ENCODE results near the gene PTDSS2. TPM values are rescaled to one million over a fixed set of nuclear protein-coding genes. Genes with fewer than 3 reads are reported as not detected.

Gene PTDSS2
- total RNA-seq, 1 donor, result 42.3 TPM

GRCh38 chr11:538431-539051 is 88.5 kb downstream of the PTDSS2 start:
- DNase-seq (ENCODE audit: low read depth in 2 of 3, low spot score in 2 of 3), result no peak

GRCh38 chr11:539971-540481 is 89.9 kb downstream of the PTDSS2 start:
- DNase-seq (ENCODE audit: low read depth in 2 of 3, low spot score in 2 of 3), result no peak

Small RNA genes lying within 50 kb of the gene (small RNA-seq; reads per million reads assigned to genes)
- not detected for gene RN7SL838P

Other genes starting within 250 kb of the PTDSS2 start
- 27.2 TPM for gene BET1L, start 242.9 kb upstream of the PTDSS2 start, total RNA-seq
- gene RIC8A, start 242.6 kb upstream of the PTDSS2 start, total RNA-seq, result 97.5 TPM
- 17.8 TPM for gene SIRT3, start 213.9 kb upstream of the PTDSS2 start, total RNA-seq
- gene PSMD13, start 213.3 kb upstream of the PTDSS2 start, total RNA-seq, result 73.2 TPM
- 0.54 TPM for gene NLRP6, start 171.9 kb upstream of the PTDSS2 start, total RNA-seq
- 35.3 TPM for gene PGGHG, start 161.2 kb upstream of the PTDSS2 start, total RNA-seq
- gene IFITM5, start 150.8 kb upstream of the PTDSS2 start, total RNA-seq, result not detected
- gene IFITM2, start 142.5 kb upstream of the PTDSS2 start, total RNA-seq, result 200 TPM
- gene IFITM1, start 136.2 kb upstream of the PTDSS2 start, total RNA-seq, result 78.1 TPM
- 50.6 TPM for gene IFITM3, start 129.4 kb upstream of the PTDSS2 start, total RNA-seq
- gene B4GALNT4, start 80.8 kb upstream of the PTDSS2 start, total RNA-seq, result 3.5 TPM
- gene PKP3, start 56.1 kb upstream of the PTDSS2 start, total RNA-seq, result 0.27 TPM
- 75.7 TPM for gene SIGIRR, start 35.3 kb upstream of the PTDSS2 start, total RNA-seq
- gene ANO9, start 8.3 kb upstream of the PTDSS2 start, total RNA-seq, result 7.0 TPM
- gene RNH1, start 57.0 kb downstream of the PTDSS2 start, total RNA-seq, result 165 TPM
- gene HRAS, start 85.3 kb downstream of the PTDSS2 start, total RNA-seq, result 22.1 TPM
- 3.5 TPM for gene LRRC56, start 87.2 kb downstream of the PTDSS2 start, total RNA-seq
- 1.6 TPM for gene LMNTD2, start 110.5 kb downstream of the PTDSS2 start, total RNA-seq
- 30.2 TPM for gene RASSF7, start 110.7 kb downstream of the PTDSS2 start, total RNA-seq
- gene PHRF1, start 126.2 kb downstream of the PTDSS2 start, total RNA-seq, result 36.6 TPM
- gene IRF7, start 165.7 kb downstream of the PTDSS2 start, total RNA-seq, result 62.5 TPM
- gene CDHR5, start 174.7 kb downstream of the PTDSS2 start, total RNA-seq, result not detected
- not detected for gene SCT, start 176.9 kb downstream of the PTDSS2 start, total RNA-seq
- gene DRD4, start 187.0 kb downstream of the PTDSS2 start, total RNA-seq, result 0.27 TPM
- 80.8 TPM for gene DEAF1, start 244.9 kb downstream of the PTDSS2 start, total RNA-seq
- gene TMEM80, start 245.5 kb downstream of the PTDSS2 start, total RNA-seq, result 25.6 TPM

Data from hematopoietic multipotent progenitor cell (in vitro differentiated cells).